HFFc6 (cell line): Measurements from ENCODE around the gene SMAD9. TPM values are rescaled to one million over a fixed set of nuclear protein-coding genes. Genes with fewer than 3 reads are reported as not detected.

Source experiments
- DNase-seq: peaks from one replicate; pipeline ENCODE4 v3.0.0-alpha.2; 2018
- H3K27ac Mint-ChIP-seq: 2 replicates; pipeline ENCODE4 v1.8.0; 2020; ENCODE audit warnings: mild to moderate bottlenecking, mixed read lengths
- H3K27me3 Mint-ChIP-seq: 2 replicates; pipeline ENCODE4 v1.8.0; 2021; ENCODE audit warnings: mild to moderate bottlenecking, moderate library complexity, mixed read lengths; ENCODE audit not compliant: insufficient read depth
- H3K36me3 Mint-ChIP-seq: 2 replicates; pipeline ENCODE4 v1.8.0; 2021; ENCODE audit warnings: low read depth, mixed read lengths
- H3K4me1 Mint-ChIP-seq: 2 replicates; pipeline ENCODE4 v1.8.0; 2020; ENCODE audit warnings: low read depth, mixed read lengths
- H3K4me3 Mint-ChIP-seq: 2 replicates; pipeline ENCODE4 v1.8.0; 2020; ENCODE audit warnings: mild to moderate bottlenecking, moderate library complexity, mixed read lengths
- H3K9me3 Mint-ChIP-seq: 2 replicates; pipeline ENCODE4 v1.8.0; 2020; ENCODE audit warnings: mild to moderate bottlenecking, mixed read lengths
- CTCF ChIP-seq: fragments of 200-600 bp; sonication (generic); IDR thresholded peaks from 2 replicates; pipeline ENCODE4 v1.5.0; 2021; ENCODE audit warnings: antibody characterized with exemption, mild to moderate bottlenecking
- total RNA-seq, 6 experiments: library from RNA; stranded (reverse); fragmentation: NEBNext Ultra II Directional; extraction: Animal tissue kit (Norgen Biotek cat#: 25700); gene quantifications; 2 replicates in 1 of 6; 3 replicates in 5 of 6; pipeline ENCODE4 v1.2.3, GENCODE V29; 2021

SMAD9 gene
- total RNA-seq, 6 experiments from 2014 or later, result 10.7 to 22.5 (median 17.9) TPM

GRCh38 chr13:36807616-36808015, 112.4 kb downstream of the SMAD9 start:
- no peak overlapping the region for H3K4me3 Mint-ChIP-seq
- TF ChIP-seq CTCF, result no peak
- H3K27ac Mint-ChIP-seq, result no peak overlapping the region
- H3K36me3 Mint-ChIP-seq, result no peaks in the 10 kb centered on the region
- no peak for DNase-seq
- H3K9me3 Mint-ChIP-seq, result no peaks in the 10 kb centered on the region
- H3K27me3 Mint-ChIP-seq, result peaks cover 16% of the 10 kb centered on the region
- H3K4me1 Mint-ChIP-seq, result no peaks in the 10 kb centered on the region

- no peak for DNase-seq
- Mint-ChIP-seq H3K4me3 (no peak overlapping the region), H3K36me3 (no peaks in the 10 kb centered on the region), H3K27me3 (peaks cover 9% of the 10 kb centered on the region), H3K9me3 (no peaks in the 10 kb centered on the region), H3K27ac (no peak overlapping the region), H3K4me1 (no peaks in the 10 kb centered on the region)
- TF ChIP-seq CTCF, result no peak
Measured at GRCh38 chr13:36806102-36806501, 113.9 kb downstream of the SMAD9 start.

- Mint-ChIP-seq H3K36me3 (no peaks in the 10 kb centered on the region), H3K27me3 (peaks cover 7% of the 10 kb centered on the region)
- no peak for TF ChIP-seq CTCF
Measured at GRCh38 chr13:36804588-36804987, 115.5 kb downstream of the SMAD9 start.

GRCh38 chr13:36801035-36801434, 119.0 kb downstream of the SMAD9 start:
- Mint-ChIP-seq H3K4me3 (no peak overlapping the region), H3K36me3 (no peaks in the 10 kb centered on the region), H3K27me3 (peaks cover 3% of the 10 kb centered on the region), H3K4me1 (no peaks in the 10 kb centered on the region), H3K27ac (no peak overlapping the region), H3K9me3 (no peaks in the 10 kb centered on the region)
- no peak for TF ChIP-seq CTCF
- no peak for DNase-seq

More at GRCh38 chr13:36804588-36804987, 115.5 kb downstream of the SMAD9 start:
- Mint-ChIP-seq H3K4me3 (no peak overlapping the region), H3K27ac (no peak overlapping the region), H3K4me1 (no peaks in the 10 kb centered on the region), H3K9me3 (no peaks in the 10 kb centered on the region)
- DNase-seq, result no peak

- Mint-ChIP-seq H3K27me3 (no peaks in the 10 kb centered on the region; the same call in none of the 2 replicates), H3K9me3 (no peaks in the 10 kb centered on the region), H3K36me3 (no peaks in the 10 kb centered on the region), H3K27ac (no peak overlapping the region), H3K4me1 (no peaks in the 10 kb centered on the region), H3K4me3 (no peak overlapping the region)
- DNase-seq, result no peak
- no peak for TF ChIP-seq CTCF
Measured at GRCh38 chr13:36796052-36796451, 124.0 kb downstream of the SMAD9 start.

- no peaks in the 10 kb centered on the region for H3K9me3 Mint-ChIP-seq
- H3K27me3 Mint-ChIP-seq, result no peaks in the 10 kb centered on the region; the same call in none of the 2 replicates
- no peaks in the 10 kb centered on the region for H3K36me3 Mint-ChIP-seq
- peaks cover under 1% of the 10 kb centered on the region; the same call in 1 of the 2 replicates for H3K4me1 Mint-ChIP-seq
- no peak for DNase-seq
- no peak overlapping the region for H3K27ac Mint-ChIP-seq
- no peak overlapping the region for H3K4me3 Mint-ChIP-seq
- no peak for TF ChIP-seq CTCF
Measured at GRCh38 chr13:36795463-36795862, 124.6 kb downstream of the SMAD9 start.
